Colonic mucosa (tissue), 4 donors: Measurements from ENCODE around the gene CFAP74. TPM values are rescaled to one million over a fixed set of nuclear protein-coding genes. Genes with fewer than 3 reads are reported as not detected.

Experiments used
- DNase-seq: peaks from one replicate; pipeline ENCODE4 v3.0.0-alpha.2; 2020
- H3K27ac ChIP-seq: fragments of 200-600 bp; one replicate; pipeline ENCODE4 v1.8.0; 2021
- H3K27me3 ChIP-seq: fragments of 200-600 bp; one replicate; pipeline ENCODE4 v1.8.0; 2021
- H3K36me3 ChIP-seq: fragments of 200-600 bp; one replicate; pipeline ENCODE4 v1.8.0; 2021
- H3K4me1 ChIP-seq: fragments of 200-600 bp; one replicate; pipeline ENCODE4 v1.8.0; 2021; ENCODE audit warnings: mild to moderate bottlenecking
- H3K4me3 ChIP-seq: fragments of 200-600 bp; one replicate; pipeline ENCODE4 v1.8.0; 2021
- H3K9ac ChIP-seq, 2 donors: one replicate each; pipeline ENCODE4 v1.7.0; 2013; ENCODE audit warnings: control low read depth in 2 of 2, low read depth in 2 of 2, low read length in 2 of 2
- H3K9me3 ChIP-seq: fragments of 200-600 bp; one replicate; pipeline ENCODE4 v1.8.0; 2021
- intact Hi-C: fragments of 100-400 bp; cut with DNase I; formaldehyde crosslinking; loops from one replicate; pipeline ENCODE4 v1.14.1; 2022
- total RNA-seq, 2 donors: library from RNA; stranded (reverse); fragmentation: NEBNext Ultra II Directional in 1 of 2; extraction: Animal tissue kit (Norgen Biotek cat#: 25700) in 1 of 2; gene quantifications; one replicate each; pipeline ENCODE4 v1.2.1, GENCODE V29; 2021
- TF ChIP-seq, protein P1 (sequence below): fragments of 200-600 bp; IDR thresholded peaks from one replicate; pipeline ENCODE4 v1.8.0; 2022; ENCODE audit warnings: antibody characterized with exemption, mild to moderate bottlenecking
- donor health status: healthy.
- donor health status: DM: no; HTN: no; CAD: no.
- donor health status: DM: no; HTN: no; CAD: no.

The CFAP74 gene
- total RNA-seq, 2 donors from 2014 or later: 0.10 to 0.16 TPM

DNA sequence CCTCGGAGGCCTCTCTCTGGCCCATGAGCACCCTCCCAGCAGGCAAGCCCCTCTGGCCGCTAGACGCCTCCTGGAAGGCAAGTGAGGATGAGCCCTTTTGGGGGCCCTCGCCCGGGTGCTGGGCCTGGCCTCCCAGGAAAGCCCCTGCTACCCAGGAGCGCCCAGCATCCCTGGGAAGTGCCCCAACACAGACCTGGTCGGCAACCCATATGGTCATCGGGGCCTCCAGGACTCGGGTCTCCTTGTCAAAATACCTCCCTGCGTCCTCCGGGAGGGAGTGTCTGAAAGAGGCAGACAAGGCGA is 63.5 kb downstream of the CFAP74 start:
- Histone ChIP-seq H3K27ac (no peak overlapping the region), H3K9ac (no peak overlapping the region), H3K36me3 (no peaks in the 10 kb centered on the region), H3K4me3 (no peak overlapping the region), H3K27me3 (no peaks in the 10 kb centered on the region), H3K4me1 (no peaks in the 10 kb centered on the region), H3K9me3 (no peaks in the 10 kb centered on the region)
- DNase-seq: no peak
- intact Hi-C loops: loop anchor here (5.0 kb wide), 1 partner anchor 102 kb away; no protein-coding TSS in a partner anchor
- TF ChIP-seq, protein P1, sequence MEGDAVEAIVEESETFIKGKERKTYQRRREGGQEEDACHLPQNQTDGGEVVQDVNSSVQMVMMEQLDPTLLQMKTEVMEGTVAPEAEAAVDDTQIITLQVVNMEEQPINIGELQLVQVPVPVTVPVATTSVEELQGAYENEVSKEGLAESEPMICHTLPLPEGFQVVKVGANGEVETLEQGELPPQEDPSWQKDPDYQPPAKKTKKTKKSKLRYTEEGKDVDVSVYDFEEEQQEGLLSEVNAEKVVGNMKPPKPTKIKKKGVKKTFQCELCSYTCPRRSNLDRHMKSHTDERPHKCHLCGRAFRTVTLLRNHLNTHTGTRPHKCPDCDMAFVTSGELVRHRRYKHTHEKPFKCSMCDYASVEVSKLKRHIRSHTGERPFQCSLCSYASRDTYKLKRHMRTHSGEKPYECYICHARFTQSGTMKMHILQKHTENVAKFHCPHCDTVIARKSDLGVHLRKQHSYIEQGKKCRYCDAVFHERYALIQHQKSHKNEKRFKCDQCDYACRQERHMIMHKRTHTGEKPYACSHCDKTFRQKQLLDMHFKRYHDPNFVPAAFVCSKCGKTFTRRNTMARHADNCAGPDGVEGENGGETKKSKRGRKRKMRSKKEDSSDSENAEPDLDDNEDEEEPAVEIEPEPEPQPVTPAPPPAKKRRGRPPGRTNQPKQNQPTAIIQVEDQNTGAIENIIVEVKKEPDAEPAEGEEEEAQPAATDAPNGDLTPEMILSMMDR: no peak

DNA sequence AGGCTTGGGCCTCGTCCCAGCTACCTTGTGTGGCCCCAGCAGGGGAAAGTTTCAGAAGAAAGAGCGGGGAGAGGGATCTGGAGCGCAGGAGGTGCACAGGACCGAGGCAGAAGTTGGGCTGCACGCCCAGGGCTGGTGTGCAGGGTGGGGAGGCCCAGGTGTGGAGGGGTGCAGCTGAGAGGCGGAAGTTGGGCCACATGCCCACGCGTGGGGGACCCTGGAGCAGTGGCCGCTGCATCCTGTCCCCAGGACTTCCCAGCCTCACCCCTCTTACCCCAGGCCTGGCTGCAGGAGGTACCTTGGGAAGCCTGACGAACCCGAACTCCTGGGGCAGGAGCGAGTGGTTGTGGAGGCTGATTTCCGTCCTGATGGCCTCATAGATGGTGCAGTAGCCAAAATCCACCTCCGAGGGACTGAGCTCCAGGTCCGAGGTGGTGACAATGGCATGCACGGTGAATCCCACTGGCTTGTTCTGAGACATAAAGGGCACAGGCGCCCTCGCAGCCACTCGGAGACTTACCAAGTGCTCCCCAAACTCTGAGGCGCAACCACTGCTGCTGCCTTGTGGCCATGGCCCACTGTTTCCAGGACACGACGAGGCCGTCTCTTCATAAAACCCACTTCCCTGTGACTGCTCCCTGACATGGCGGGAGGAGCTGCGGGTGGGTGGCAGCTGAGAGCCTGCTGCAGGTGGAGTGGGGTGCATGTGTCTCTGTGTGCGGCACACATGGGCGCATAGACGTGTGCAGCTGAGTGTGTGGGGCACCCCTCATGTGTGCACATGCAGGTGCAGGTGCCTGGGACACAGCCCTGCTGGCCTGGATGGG is 64.1 kb downstream of the CFAP74 start:
- Histone ChIP-seq H3K9me3 (no peaks in the 10 kb centered on the region), H3K27me3 (no peaks in the 10 kb centered on the region), H3K4me3 (no peak overlapping the region), H3K27ac (no peak overlapping the region), H3K4me1 (no peaks in the 10 kb centered on the region), H3K9ac (no peak overlapping the region), H3K36me3 (no peaks in the 10 kb centered on the region)
- intact Hi-C loops: loop anchor here (5.0 kb wide), 1 partner anchor 103 kb away; no protein-coding TSS in a partner anchor
- TF ChIP-seq, protein P1: no peak
- DNase-seq: no peak

DNA sequence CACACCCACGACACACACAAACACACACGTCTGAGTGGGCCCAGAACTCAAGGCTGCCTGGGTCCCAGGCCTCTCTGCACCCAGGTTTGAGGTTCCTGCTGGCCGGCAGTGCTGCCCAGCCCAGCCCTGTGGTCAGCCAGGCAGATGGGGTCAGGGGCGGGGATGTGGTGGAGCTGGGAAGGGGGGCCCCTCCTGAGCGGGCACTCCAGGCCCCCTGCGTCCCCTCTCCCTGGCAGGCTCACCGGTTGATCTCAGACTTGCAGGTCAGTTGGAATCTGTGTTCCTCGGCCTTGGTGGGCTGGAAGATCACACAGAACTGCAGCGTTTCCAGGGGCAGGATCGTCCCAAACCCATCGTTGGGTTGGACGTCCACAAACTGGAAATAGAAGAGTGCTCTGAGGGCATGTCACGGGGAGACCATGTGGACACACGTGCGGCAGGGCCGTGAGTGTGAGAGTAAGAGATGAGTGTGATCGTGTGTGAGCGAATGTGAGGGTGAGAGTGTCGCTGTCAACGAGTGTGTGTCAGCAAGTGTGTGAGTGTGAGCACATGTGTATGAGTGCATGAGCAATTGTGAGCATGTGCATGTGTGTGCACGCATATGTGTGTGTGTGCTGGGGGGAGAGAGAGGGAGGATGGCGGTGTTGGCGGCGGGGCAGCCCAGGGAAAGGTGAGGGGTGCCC is 64.8 kb downstream of the CFAP74 start:
- H3K4me3 ChIP-seq: no peak overlapping the region
- H3K9ac ChIP-seq: no peak overlapping the region
- no peaks in the 10 kb centered on the region for H3K27me3 ChIP-seq
- no peak for DNase-seq
- no peak overlapping the region for H3K27ac ChIP-seq
- H3K9me3 ChIP-seq: no peaks in the 10 kb centered on the region
- intact Hi-C loops: no loop called here
- H3K4me1 ChIP-seq: no peaks in the 10 kb centered on the region
- TF ChIP-seq, protein P1: no peak
- H3K36me3 ChIP-seq: no peaks in the 10 kb centered on the region

DNA sequence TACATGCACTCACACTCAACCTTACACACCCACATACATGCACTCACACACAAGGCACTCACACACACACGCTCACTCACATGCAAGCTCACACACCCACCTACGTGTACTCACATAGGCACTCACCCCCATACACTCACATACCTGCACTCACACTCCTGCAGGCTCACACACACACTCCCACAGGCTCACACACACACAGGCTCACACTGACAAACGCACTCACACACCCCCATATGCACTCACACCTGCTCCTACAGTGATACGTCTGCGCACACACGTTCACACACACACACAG is 65.4 kb downstream of the CFAP74 start:
- Histone ChIP-seq H3K36me3 (no peaks in the 10 kb centered on the region), H3K27me3 (no peaks in the 10 kb centered on the region), H3K4me3 (no peak overlapping the region), H3K4me1 (no peaks in the 10 kb centered on the region), H3K27ac (no peak overlapping the region), H3K9me3 (no peaks in the 10 kb centered on the region), H3K9ac (no peak overlapping the region)
- intact Hi-C loops: no loop called here
- TF ChIP-seq, protein P1: no peak
- no peak for DNase-seq

DNA sequence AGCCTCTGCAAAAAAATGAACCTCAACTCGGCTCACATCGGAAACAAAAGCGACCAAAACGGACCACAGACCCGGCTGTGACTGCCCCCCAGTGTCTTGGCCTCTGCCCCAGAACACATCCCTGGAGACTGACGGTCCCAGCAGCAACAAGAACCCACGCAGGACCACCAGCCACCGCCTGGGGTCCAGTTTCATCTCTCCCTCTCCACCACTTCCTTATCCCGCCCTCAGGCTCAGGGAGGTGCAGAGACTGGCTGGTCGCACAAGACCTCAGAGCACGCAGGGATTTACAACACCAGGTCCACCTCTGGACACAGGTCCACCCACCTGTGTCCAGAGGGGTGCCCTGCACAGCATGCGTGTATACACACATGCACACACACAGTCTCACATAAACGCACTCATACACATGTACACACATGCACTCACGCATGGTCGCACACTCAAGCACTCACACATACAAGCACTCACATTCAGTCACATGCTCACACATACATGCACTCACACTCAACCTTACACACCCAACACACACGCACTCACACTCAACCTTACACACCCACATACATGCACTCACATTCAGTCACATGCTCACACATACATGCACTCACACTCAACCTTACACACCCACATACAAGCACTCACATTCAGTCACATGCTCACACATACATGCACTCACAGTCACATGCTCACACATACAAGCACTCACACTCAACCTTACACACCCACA is 65.9 kb downstream of the CFAP74 start:
- TF ChIP-seq, protein P1: no peak
- Histone ChIP-seq H3K4me1 (no peaks in the 10 kb centered on the region), H3K9me3 (no peaks in the 10 kb centered on the region), H3K27me3 (no peaks in the 10 kb centered on the region), H3K4me3 (no peak overlapping the region), H3K9ac (no peak overlapping the region), H3K36me3 (no peaks in the 10 kb centered on the region), H3K27ac (no peak overlapping the region)
- DNase-seq: no peak
- intact Hi-C loops: no loop called here
